LNCaP clone FGC (cell line): Measurements from ENCODE around the gene SRPK2.
A peak's percentile ranks its signal among the peaks of the same experiment; 100 is the strongest.
"Not testable (repeated sequence)": the region's sequence is repeated elsewhere in the genome, so short reads cannot be mapped to it uniquely, and the experiment has no call there.

Experiments used
- DNase-seq: peaks from one replicate; pipeline ENCODE4 v3.0.0-alpha.2; 2011; ENCODE audit warnings: low read depth
- H3K4me3 ChIP-seq: 2 replicates; pipeline ENCODE4 v1.5.1; 2011; ENCODE audit warnings: mild to moderate bottlenecking, low read depth, low read length, control low read depth
- TF ChIP-seq, protein P1 (sequence below): IDR thresholded peaks from 2 replicates; pipeline ENCODE4 v1.5.1; 2012; ENCODE audit warnings: mild to moderate bottlenecking; ENCODE audit not compliant: control insufficient read depth, insufficient read depth; ENCODE audit errors: extremely low read depth

Gene SRPK2

GRCh38 chr7:105345725-105346124 is 43.0 kb downstream of the SRPK2 start:
- H3K4me3 ChIP-seq, result no peak overlapping the region
- DNase-seq, result no peak
- TF ChIP-seq, protein P1, sequence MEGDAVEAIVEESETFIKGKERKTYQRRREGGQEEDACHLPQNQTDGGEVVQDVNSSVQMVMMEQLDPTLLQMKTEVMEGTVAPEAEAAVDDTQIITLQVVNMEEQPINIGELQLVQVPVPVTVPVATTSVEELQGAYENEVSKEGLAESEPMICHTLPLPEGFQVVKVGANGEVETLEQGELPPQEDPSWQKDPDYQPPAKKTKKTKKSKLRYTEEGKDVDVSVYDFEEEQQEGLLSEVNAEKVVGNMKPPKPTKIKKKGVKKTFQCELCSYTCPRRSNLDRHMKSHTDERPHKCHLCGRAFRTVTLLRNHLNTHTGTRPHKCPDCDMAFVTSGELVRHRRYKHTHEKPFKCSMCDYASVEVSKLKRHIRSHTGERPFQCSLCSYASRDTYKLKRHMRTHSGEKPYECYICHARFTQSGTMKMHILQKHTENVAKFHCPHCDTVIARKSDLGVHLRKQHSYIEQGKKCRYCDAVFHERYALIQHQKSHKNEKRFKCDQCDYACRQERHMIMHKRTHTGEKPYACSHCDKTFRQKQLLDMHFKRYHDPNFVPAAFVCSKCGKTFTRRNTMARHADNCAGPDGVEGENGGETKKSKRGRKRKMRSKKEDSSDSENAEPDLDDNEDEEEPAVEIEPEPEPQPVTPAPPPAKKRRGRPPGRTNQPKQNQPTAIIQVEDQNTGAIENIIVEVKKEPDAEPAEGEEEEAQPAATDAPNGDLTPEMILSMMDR, result no peak

GRCh38 chr7:105345003-105345402 is 43.7 kb downstream of the SRPK2 start:
- no peak for DNase-seq
- TF ChIP-seq, protein P1, result no peak
- no peak overlapping the region for H3K4me3 ChIP-seq

DNA sequence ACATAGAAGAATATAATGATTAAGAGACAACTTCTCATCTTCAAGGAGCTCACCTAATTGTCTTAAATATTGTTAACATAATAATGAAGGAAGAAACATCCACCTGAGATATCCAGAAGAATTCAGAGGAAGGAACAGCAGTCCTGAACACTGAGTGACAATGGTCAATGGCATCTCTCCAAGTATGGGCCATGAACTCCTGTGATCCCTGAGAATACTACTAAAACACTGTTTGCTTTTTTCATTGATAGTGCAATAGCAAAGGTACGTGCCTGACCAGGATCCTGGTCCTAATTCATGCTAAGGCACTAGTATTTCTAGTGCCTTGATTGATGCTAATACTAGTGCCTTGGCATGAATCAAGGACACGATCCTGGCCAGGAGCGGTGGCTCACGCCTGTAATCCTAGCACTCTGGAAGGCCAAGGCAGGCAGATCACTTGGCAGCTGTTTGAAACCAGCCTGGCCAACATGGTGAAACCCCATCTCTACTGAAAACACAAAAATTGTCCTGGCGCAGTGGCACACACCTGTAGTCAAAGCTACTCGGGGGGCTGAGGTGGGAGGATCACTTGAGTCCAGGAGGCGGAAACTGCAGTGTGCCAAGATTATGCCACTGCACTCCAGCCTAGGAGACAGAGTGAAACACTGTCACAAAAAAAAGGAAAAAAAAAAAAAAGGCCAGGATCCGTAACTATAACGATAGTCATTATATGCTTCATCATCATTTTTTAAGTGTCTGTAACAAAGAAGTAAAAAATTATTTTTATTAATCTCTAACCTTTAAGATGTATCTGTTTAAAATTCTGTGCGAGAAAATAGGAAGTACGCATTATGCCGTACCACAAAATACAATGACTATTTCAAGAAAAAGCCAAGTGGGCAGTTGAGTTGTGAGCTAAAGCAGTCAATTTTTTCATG is 49.1 kb downstream of the SRPK2 start:
- peak; percentile 60 for DNase-seq
- TF ChIP-seq, protein P1, result no peak

DNA sequence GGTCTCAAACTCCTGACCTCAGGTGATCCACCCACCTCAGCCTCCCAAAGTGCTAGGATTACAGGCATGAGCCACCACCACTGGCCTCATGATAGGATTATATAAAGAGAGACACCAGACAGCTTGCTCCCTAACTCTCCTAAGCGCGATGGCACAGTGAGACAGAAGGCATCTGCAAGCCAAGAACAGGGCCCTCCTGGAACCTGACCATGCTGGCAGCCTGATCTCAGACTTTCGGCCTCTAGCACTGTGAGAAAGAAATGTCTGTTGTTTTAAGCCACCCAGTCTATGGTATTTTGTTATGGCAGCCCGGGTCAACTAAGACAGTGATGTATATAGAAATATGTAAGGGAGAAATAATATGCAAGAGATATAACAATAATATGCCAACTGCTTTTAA is 51.2 kb downstream of the SRPK2 start:
- DNase-seq, result no peak
- H3K4me3 ChIP-seq, result no peak overlapping the region
- TF ChIP-seq, protein P1, result no peak

More for the DNA sequence above, 49.1 kb downstream of the SRPK2 start:
- H3K4me3 ChIP-seq, result no peak overlapping the region

- no peak for DNase-seq
- H3K4me3 ChIP-seq, result no peak overlapping the region
- TF ChIP-seq, protein P1, result peak; percentile 39; the same call in 1 of the 2 replicates
Measured at GRCh38 chr7:105336009-105336408, 52.7 kb downstream of the SRPK2 start.

GRCh38 chr7:105332661-105333060 is 56.1 kb downstream of the SRPK2 start:
- H3K4me3 ChIP-seq, DNase-seq: not testable (repeated sequence)

- TF ChIP-seq, protein P1, result no peak
- no peak for DNase-seq
- no peak overlapping the region for H3K4me3 ChIP-seq
Measured at GRCh38 chr7:105330526-105330925, 58.2 kb downstream of the SRPK2 start.
